Left lung (tissue), 10 donors: Measurements from ENCODE around the gene KIAA0930. TPM values are rescaled to one million over a fixed set of nuclear protein-coding genes. Genes with fewer than 3 reads are reported as not detected.

Experiments
- ATAC-seq: fragments of 200-7000 bp; cut with Tn5 transposase; one replicate; pipeline ENCODE4 v1.9.1; 2020; ENCODE audit warnings: moderate library complexity
- DNase-seq, 4 donors: peaks; one replicate each; pipeline ENCODE4 v3.0.0-alpha.2; 2013 to 2020
- H3K27ac ChIP-seq, 2 donors: fragments of 200-600 bp; sonication (generic) in 1 of 2; one replicate each; pipeline versions ENCODE4 v1.5.0 to v1.8.0; 2020 to 2021
- H3K27me3 ChIP-seq, 2 donors: fragments of 200-600 bp; sonication (generic) in 1 of 2; one replicate each; pipeline versions ENCODE4 v1.5.0 to v1.8.0; 2020 to 2021
- H3K36me3 ChIP-seq, 2 donors: fragments of 200-600 bp; sonication (generic) in 1 of 2; one replicate each; pipeline versions ENCODE4 v1.5.0 to v1.8.0; 2020 to 2021
- H3K4me1 ChIP-seq, 2 donors: fragments of 200-600 bp; one replicate each; pipeline ENCODE4 v1.8.0; 2021
- H3K4me3 ChIP-seq, 2 donors: fragments of 200-600 bp; sonication (generic) in 1 of 2; one replicate each; pipeline versions ENCODE4 v1.5.0 to v1.8.0; 2020 to 2021; ENCODE audit warnings: mild to moderate bottlenecking in 1 of 2
- H3K9me3 ChIP-seq, 2 donors: fragments of 200-600 bp; sonication (generic) in 1 of 2; one replicate each; pipeline versions ENCODE4 v1.5.0 to v1.8.0; 2020 to 2021
- intact Hi-C, 2 donors: fragments of 100-400 bp; cut with DNase I; formaldehyde crosslinking; loops; one replicate each; pipeline versions ENCODE4 v1.11.2 to v1.14.2; 2022
- polyA plus RNA-seq, 6 donors: library from polyadenylated mRNA; unstranded; fragments of 120-200 nt; gene quantifications; one replicate each; pipeline ENCODE4 v1.2.1, GENCODE V29; 2013; ENCODE audit not compliant: insufficient read length in 6 of 6
- total RNA-seq, 2 donors: library from RNA; stranded (reverse); fragmentation: NEBNext Ultra II Directional; extraction: Animal tissue kit (Norgen Biotek cat#: 25700); gene quantifications; one replicate each; pipeline ENCODE4 v1.2.1, GENCODE V29; 2021
- TF ChIP-seq, protein P1 (sequence below), 2 donors: fragments of 200-600 bp; sonication (generic) in 1 of 2; IDR thresholded peaks; one replicate each; pipeline versions ENCODE4 v1.5.0 to v1.8.0; 2021; ENCODE audit warnings: antibody characterized with exemption in 2 of 2
- donor health status: DM: no; HTN: yes; CAD: no.
- donor health status: DM: no; HTN: no; CAD: no.

Gene KIAA0930
- total and polyA plus RNA-seq, 8 donors: 12.1 to 78.8 (median 17.9) TPM

GRCh38 chr22:45240104-45240809 lies 437 bp downstream of the KIAA0930 start:
- intact Hi-C loops: no loop called here
- Histone ChIP-seq H3K4me3 (peak overlapping the region; percentile 49 to 69), H3K4me1 (peaks cover 14 to 80% of the 10 kb centered on the region in 2 donors), H3K36me3 (peaks cover 0 to 19% of the 10 kb centered on the region in 2 donors), H3K9me3 (no peaks in the 10 kb centered on the region), H3K27ac (peak overlapping the region in 1 of 2 donors; percentile 74), H3K27me3 (no peaks in the 10 kb centered on the region)
- peak; percentile 29 for ATAC-seq
- TF ChIP-seq, protein P1, sequence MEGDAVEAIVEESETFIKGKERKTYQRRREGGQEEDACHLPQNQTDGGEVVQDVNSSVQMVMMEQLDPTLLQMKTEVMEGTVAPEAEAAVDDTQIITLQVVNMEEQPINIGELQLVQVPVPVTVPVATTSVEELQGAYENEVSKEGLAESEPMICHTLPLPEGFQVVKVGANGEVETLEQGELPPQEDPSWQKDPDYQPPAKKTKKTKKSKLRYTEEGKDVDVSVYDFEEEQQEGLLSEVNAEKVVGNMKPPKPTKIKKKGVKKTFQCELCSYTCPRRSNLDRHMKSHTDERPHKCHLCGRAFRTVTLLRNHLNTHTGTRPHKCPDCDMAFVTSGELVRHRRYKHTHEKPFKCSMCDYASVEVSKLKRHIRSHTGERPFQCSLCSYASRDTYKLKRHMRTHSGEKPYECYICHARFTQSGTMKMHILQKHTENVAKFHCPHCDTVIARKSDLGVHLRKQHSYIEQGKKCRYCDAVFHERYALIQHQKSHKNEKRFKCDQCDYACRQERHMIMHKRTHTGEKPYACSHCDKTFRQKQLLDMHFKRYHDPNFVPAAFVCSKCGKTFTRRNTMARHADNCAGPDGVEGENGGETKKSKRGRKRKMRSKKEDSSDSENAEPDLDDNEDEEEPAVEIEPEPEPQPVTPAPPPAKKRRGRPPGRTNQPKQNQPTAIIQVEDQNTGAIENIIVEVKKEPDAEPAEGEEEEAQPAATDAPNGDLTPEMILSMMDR (IDR thresholded peaks at IDR 0.05): no peak
- peak in 1 of 4 donors; percentile 89 for DNase-seq

DNA sequence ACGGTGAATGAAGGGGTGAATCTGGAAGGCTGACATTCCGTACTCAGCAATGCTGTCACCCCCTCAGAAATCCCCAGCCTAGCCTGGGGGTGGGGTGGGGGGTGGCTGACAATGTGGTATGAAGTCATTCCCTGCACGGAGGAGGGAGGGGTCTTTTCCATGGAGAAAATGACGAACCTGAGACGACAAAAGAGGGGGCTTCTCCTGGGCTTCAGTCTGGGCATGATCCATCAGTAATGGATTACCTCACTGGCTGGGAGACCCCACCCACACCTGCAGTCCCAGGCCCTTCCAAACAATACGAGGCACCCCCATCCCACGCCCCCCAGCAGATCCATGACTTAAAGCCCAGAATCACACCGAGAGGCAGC lies 1.0 kb downstream of the KIAA0930 start:
- Histone ChIP-seq H3K9me3 (no peaks in the 10 kb centered on the region), H3K36me3 (peaks cover 0 to 19% of the 10 kb centered on the region in 2 donors), H3K27ac (peak overlapping the region in 1 of 2 donors; percentile 74), H3K4me1 (peaks cover 14 to 80% of the 10 kb centered on the region in 2 donors), H3K4me3 (peak overlapping the region; percentile 49 to 69), H3K27me3 (no peaks in the 10 kb centered on the region)
- intact Hi-C loops: no loop called here
- ATAC-seq (no peak), DNase-seq (no peak)
- TF ChIP-seq, protein P1 (IDR thresholded peaks at IDR 0.05): no peak

DNA sequence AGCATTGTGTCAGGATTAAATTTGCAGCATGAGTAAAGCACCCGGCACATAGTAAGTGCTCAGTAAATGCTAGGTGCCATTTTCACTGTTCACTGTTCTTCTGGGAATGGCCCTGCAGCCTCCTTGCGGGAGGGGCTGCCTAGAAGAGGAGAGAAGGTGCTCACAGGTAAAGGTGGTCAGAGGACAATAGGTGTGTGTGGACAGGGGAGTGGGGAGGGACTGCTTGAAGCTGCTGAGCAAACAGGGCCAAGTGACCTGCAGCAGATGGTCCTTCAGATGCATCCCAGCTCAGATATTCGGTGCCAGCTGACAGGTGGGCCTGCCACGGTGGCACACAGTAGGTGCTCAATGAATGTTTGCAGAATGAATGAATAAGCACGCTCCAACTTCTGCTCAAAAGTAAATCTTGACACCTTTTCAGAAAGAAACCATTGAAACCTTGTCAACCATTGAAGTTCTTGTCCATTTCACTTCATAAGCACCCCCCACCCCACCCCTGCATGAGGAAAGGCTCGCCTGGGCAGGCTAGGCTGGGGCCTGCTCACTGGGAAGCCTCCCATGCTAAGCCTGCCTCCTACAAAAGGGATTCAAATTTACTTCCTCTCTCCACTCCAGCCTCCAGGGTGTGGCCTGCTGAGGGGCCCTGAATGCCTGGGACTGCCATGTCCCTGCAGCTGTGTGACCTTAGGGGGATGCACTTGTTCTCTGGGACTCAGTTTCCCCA lies 1.6 kb downstream of the KIAA0930 start:
- intact Hi-C loops: no loop called here
- H3K9me3 ChIP-seq: no peaks in the 10 kb centered on the region
- H3K4me1 ChIP-seq: peaks cover 14 to 82% of the 10 kb centered on the region in 2 donors
- TF ChIP-seq, protein P1 (IDR thresholded peaks at IDR 0.05): no peak
- peaks cover 0 to 19% of the 10 kb centered on the region in 2 donors for H3K36me3 ChIP-seq
- H3K27me3 ChIP-seq: no peaks in the 10 kb centered on the region
- DNase-seq (no peak), ATAC-seq (peak; percentile 33)
- H3K4me3 ChIP-seq: peak overlapping the region; percentile 49 to 69
- peak overlapping the region in 1 of 2 donors; percentile 74 for H3K27ac ChIP-seq

DNA sequence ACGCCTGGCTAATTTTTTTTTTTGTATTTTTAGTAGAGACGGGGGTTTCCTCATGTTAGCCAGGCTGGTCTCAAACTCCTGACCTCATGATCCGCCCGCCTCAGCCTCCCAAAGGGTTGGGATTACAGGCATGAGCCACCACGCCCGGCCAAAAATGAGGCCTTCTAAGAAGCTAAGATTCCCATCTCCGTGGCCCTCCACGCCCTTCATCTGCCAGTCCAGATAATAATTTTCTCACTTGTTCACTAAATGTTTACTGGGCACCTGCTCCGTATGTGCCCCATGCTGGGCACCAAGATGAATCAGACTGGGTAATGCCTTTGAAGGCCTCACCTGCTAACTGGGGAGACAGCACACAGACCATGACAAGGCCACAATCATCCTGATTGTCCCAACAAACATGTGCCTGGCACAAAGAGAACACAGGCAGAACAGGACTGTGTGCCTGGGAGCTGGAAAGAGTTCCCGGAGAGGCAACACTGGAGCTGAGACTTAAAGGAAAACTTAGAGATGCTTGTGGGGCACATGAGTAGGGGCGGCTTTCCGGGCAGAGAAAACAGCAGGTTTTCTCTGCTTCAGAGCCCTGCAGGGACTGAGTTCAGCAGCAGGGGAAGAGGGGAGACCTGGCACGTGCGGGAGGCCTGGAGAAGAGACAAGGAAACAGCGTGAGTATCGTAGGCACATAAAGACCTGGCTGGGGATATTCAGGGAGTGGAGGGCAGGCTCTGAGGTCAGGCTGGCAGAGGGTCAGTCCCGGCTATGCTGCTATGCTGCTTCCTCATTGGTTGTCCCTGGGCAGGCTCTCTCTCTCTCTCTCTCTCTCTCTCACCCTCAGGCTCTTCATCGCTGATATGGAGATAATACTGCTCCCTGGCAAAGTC lies 2.4 kb downstream of the KIAA0930 start:
- Histone ChIP-seq H3K27ac (no peak overlapping the region), H3K9me3 (no peaks in the 10 kb centered on the region), H3K4me3 (no peak overlapping the region), H3K27me3 (no peaks in the 10 kb centered on the region), H3K36me3 (peaks cover 0 to 19% of the 10 kb centered on the region in 2 donors), H3K4me1 (peaks cover 14 to 90% of the 10 kb centered on the region in 2 donors)
- TF ChIP-seq, protein P1 (IDR thresholded peaks at IDR 0.05): no peak
- DNase-seq: no peak
- intact Hi-C loops: no loop called here
- no peak for ATAC-seq
